GM12875 (cell line): ENCODE data around the gene HS6ST1.
A peak's percentile ranks its signal among the peaks of the same experiment; 100 is the strongest.

Experiments used
- H3K4me3 ChIP-seq: one replicate; pipeline ENCODE4 v1.5.1; 2011; ENCODE audit warnings: low read depth, low read length, control low read depth
- CTCF ChIP-seq: IDR thresholded peaks from 2 replicates; pipeline ENCODE4 v1.5.1; 2011; ENCODE audit warnings: low read depth, mild to moderate bottlenecking, control low read depth, inconsistent platforms, low read length, moderate library complexity, borderline replicate concordance; ENCODE audit not compliant: insufficient read depth

Gene HS6ST1

GRCh38 chr2:128315829-128316776 is 2.6 kb downstream of the HS6ST1 start:
- no peak for TF ChIP-seq CTCF
- H3K4me3 ChIP-seq: no peak overlapping the region

GRCh38 chr2:128315122-128315828 is 3.4 kb downstream of the HS6ST1 start:
- H3K4me3 ChIP-seq: no peak overlapping the region
- TF ChIP-seq CTCF: no peak

GRCh38 chr2:128314348-128315121 is 4.1 kb downstream of the HS6ST1 start:
- no peak for TF ChIP-seq CTCF
- no peak overlapping the region for H3K4me3 ChIP-seq

GRCh38 chr2:128313931-128314347 is 4.7 kb downstream of the HS6ST1 start:
- TF ChIP-seq CTCF: no peak
- H3K4me3 ChIP-seq: no peak overlapping the region

GRCh38 chr2:128313091-128313836 is 5.4 kb downstream of the HS6ST1 start:
- H3K4me3 ChIP-seq: no peak overlapping the region
- TF ChIP-seq CTCF: 0 out of 2 replicates have a peak, but pooled peaks have one; percentile 15

- TF ChIP-seq CTCF: no peak
- no peak overlapping the region for H3K4me3 ChIP-seq
Measured at GRCh38 chr2:128312411-128312810, 6.3 kb downstream of the HS6ST1 start.
